Colonic mucosa (tissue), 4 donors: ENCODE data around the gene LHX6. TPM values are rescaled to one million over a fixed set of nuclear protein-coding genes. Genes with fewer than 3 reads are reported as not detected.

Source experiments
- DNase-seq: peaks from one replicate; pipeline ENCODE4 v3.0.0-alpha.2; 2020
- H3K27ac ChIP-seq: fragments of 200-600 bp; one replicate; pipeline ENCODE4 v1.8.0; 2021
- H3K27me3 ChIP-seq: fragments of 200-600 bp; one replicate; pipeline ENCODE4 v1.8.0; 2021
- H3K36me3 ChIP-seq: fragments of 200-600 bp; one replicate; pipeline ENCODE4 v1.8.0; 2021
- H3K4me1 ChIP-seq: fragments of 200-600 bp; one replicate; pipeline ENCODE4 v1.8.0; 2021; ENCODE audit warnings: mild to moderate bottlenecking
- H3K4me3 ChIP-seq: fragments of 200-600 bp; one replicate; pipeline ENCODE4 v1.8.0; 2021
- H3K9ac ChIP-seq, 2 donors: one replicate each; pipeline ENCODE4 v1.7.0; 2013; ENCODE audit warnings: control low read depth in 2 of 2, low read depth in 2 of 2, low read length in 2 of 2
- H3K9me3 ChIP-seq: fragments of 200-600 bp; one replicate; pipeline ENCODE4 v1.8.0; 2021
- CTCF ChIP-seq: fragments of 200-600 bp; IDR thresholded peaks from one replicate; pipeline ENCODE4 v1.8.0; 2022; ENCODE audit warnings: antibody characterized with exemption, mild to moderate bottlenecking
- intact Hi-C: fragments of 100-400 bp; cut with DNase I; formaldehyde crosslinking; loops from one replicate; pipeline ENCODE4 v1.14.1; 2022
- total RNA-seq, 2 donors: library from RNA; stranded (reverse); fragmentation: NEBNext Ultra II Directional in 1 of 2; extraction: Animal tissue kit (Norgen Biotek cat#: 25700) in 1 of 2; gene quantifications; one replicate each; pipeline ENCODE4 v1.2.1, GENCODE V29; 2021
- donor health status: healthy.
- donor health status: DM: no; HTN: no; CAD: no.
- donor health status: DM: no; HTN: no; CAD: no.

The LHX6 gene
- total RNA-seq, 2 donors from 2014 or later, result 1.1 to 1.2 TPM

GRCh38 chr9:122265149-122265915 lies 36.6 kb upstream of the LHX6 start:
- H3K4me1 ChIP-seq, result no peaks in the 10 kb centered on the region
- H3K9me3 ChIP-seq, result no peaks in the 10 kb centered on the region
- no peaks in the 10 kb centered on the region for H3K27me3 ChIP-seq
- TF ChIP-seq CTCF, result no peak
- peak overlapping the region; percentile 88 to 96 for H3K9ac ChIP-seq
- H3K27ac ChIP-seq, result peak overlapping the region; percentile 82
- intact Hi-C loops, result no loop called here
- peak overlapping the region; percentile 66 for H3K4me3 ChIP-seq
- DNase-seq, result peak; percentile 36
- H3K36me3 ChIP-seq, result peaks cover 6% of the 10 kb centered on the region

GRCh38 chr9:122264360-122265148 lies 35.8 kb upstream of the LHX6 start, which contains the start of the genes MRRF and RBM18:
TSS of gene MRRF (plus strand) at chr9:122264882. CDS start at chr9:122270892, 6,010 bp downstream.
TSS of gene RBM18 (minus strand) at chr9:122264840. CDS start at chr9:122261492, 3,348 bp downstream.
- no peaks in the 10 kb centered on the region for H3K9me3 ChIP-seq
- TF ChIP-seq CTCF, result no peak
- H3K4me1 ChIP-seq, result no peaks in the 10 kb centered on the region
- peaks cover 6% of the 10 kb centered on the region for H3K36me3 ChIP-seq
- peak within 1 kb of the TSS; percentile 88 to 96 for H3K9ac ChIP-seq
- no peaks in the 10 kb centered on the region for H3K27me3 ChIP-seq
- H3K27ac ChIP-seq, result peak within 1 kb of the TSS; percentile 82
- intact Hi-C loops, result no loop called here
- peak; percentile 89 for DNase-seq
- peak within 1 kb of the TSS; percentile 66 for H3K4me3 ChIP-seq

GRCh38 chr9:122263699-122264349 lies 35.1 kb upstream of the LHX6 start:
- Histone ChIP-seq H3K36me3 (peaks cover 6% of the 10 kb centered on the region), H3K9ac (peak overlapping the region; percentile 69 to 96), H3K27ac (peak overlapping the region; percentile 82), H3K4me1 (no peaks in the 10 kb centered on the region), H3K4me3 (peak overlapping the region; percentile 66), H3K9me3 (no peaks in the 10 kb centered on the region), H3K27me3 (no peaks in the 10 kb centered on the region)
- intact Hi-C loops, result no loop called here
- DNase-seq, result no peak
- no peak for TF ChIP-seq CTCF

- Histone ChIP-seq H3K9me3 (no peaks in the 10 kb centered on the region), H3K4me1 (no peaks in the 10 kb centered on the region), H3K27me3 (no peaks in the 10 kb centered on the region), H3K4me3 (no peak overlapping the region), H3K36me3 (peaks cover 12% of the 10 kb centered on the region), H3K9ac (no peak overlapping the region), H3K27ac (no peak overlapping the region)
- intact Hi-C loops, result no loop called here
- no peak for TF ChIP-seq CTCF
- DNase-seq, result no peak
Observed at GRCh38 chr9:122262073-122262472, 33.3 kb upstream of the LHX6 start.

GRCh38 chr9:122261469-122261881 lies 32.7 kb upstream of the LHX6 start:
- no peak overlapping the region for H3K9ac ChIP-seq
- no peaks in the 10 kb centered on the region for H3K27me3 ChIP-seq
- DNase-seq, result peak; percentile 87
- H3K36me3 ChIP-seq, result peaks cover 12% of the 10 kb centered on the region
- no peaks in the 10 kb centered on the region for H3K9me3 ChIP-seq
- no peak for TF ChIP-seq CTCF
- intact Hi-C loops, result no loop called here
- H3K27ac ChIP-seq, result no peak overlapping the region
- H3K4me3 ChIP-seq, result no peak overlapping the region
- no peaks in the 10 kb centered on the region for H3K4me1 ChIP-seq
